B cell (primary cell): ENCODE data around the gene COQ5. TPM values are rescaled to one million over a fixed set of nuclear protein-coding genes. Genes with fewer than 3 reads are reported as not detected.
"Not testable (repeated sequence)": the region's sequence is repeated elsewhere in the genome, so short reads cannot be mapped to it uniquely, and the experiment has no call there.

Experiments
- ATAC-seq: fragments of 200-7000 bp; cut with Tn5 transposase; one replicate; pipeline ENCODE4 v1.10.0; 2021; ENCODE audit warnings: low read depth, mild to moderate bottlenecking, moderate number of reproducible peaks, moderate library complexity
- CTCF ChIA-PET: fragments of 350-600 bp; sonication (Branson Sonifier 250); formaldehyde crosslinking; loops from one replicate; lab custom pipeline; 2021; ENCODE audit warnings: antibody characterized with exemption, inconsistent platforms; lab: Charles Lee
- POLR2A ChIA-PET: fragments of 350-600 bp; sonication (Branson Sonifier 250); formaldehyde crosslinking; loops from one replicate; lab custom pipeline; 2021; ENCODE audit warnings: antibody characterized with exemption; lab: Charles Lee
- DNase-seq: peaks from one replicate; pipeline ENCODE4 v3.0.0; 2013
- H2AFZ ChIP-seq: 2 replicates; pipeline ENCODE4 v1.6.1; 2012; ENCODE audit warnings: mild to moderate bottlenecking, low read depth, low read length; ENCODE audit not compliant: insufficient read depth, poor library complexity, severe bottlenecking
- H3K27ac ChIP-seq, 2 donors: 1 replicate in 1 of 2; 2 replicates in 1 of 2; pipeline ENCODE4 v1.5.1; 2012 to 2013; ENCODE audit warnings: low read length in 2 of 2, mild to moderate bottlenecking in 2 of 2, moderate library complexity in 1 of 2
- H3K27me3 ChIP-seq, 4 experiments: fragments of 200-600 bp in 1 of 4; sonication (generic) in 1 of 4; replicated peaks in 1 of 4; 1 replicate in 2 of 4; 2 replicates in 2 of 4; pipeline versions ENCODE4 v1.6.1 to v1.7.0; 2013 to 2016; ENCODE audit warnings: low read length in 3 of 4, mild to moderate bottlenecking in 2 of 4, mixed read lengths in 1 of 4, moderate library complexity in 1 of 4; ENCODE audit not compliant: insufficient read depth in 4 of 4, control insufficient read depth in 3 of 4; ENCODE audit errors: control extremely low read depth in 1 of 4
- H3K36me3 ChIP-seq, 2 experiments: replicated peaks in 1 of 2; 1 replicate in 1 of 2; 2 replicates in 1 of 2; pipeline versions ENCODE4 v1.6.1 to v1.7.1; 2013; ENCODE audit warnings: low read length in 1 of 2; ENCODE audit not compliant: insufficient read depth in 2 of 2, control insufficient read depth in 1 of 2; ENCODE audit errors: control extremely low read depth in 1 of 2, extremely low read depth in 1 of 2
- H3K4me1 ChIP-seq, 2 donors: fragments of 200-600 bp in 1 of 2; sonication (generic) in 1 of 2; 1 replicate in 1 of 2; 2 replicates in 1 of 2; pipeline versions ENCODE4 v1.5.1 to v1.6.1; 2013 to 2017; ENCODE audit warnings: low read length in 2 of 2; ENCODE audit not compliant: control insufficient read depth in 2 of 2, insufficient read depth in 2 of 2
- H3K4me2 ChIP-seq: replicated peaks from 2 replicates; pipeline ENCODE3; 2012; ENCODE audit warnings: mild to moderate bottlenecking, low read depth, low read length; ENCODE audit not compliant: poor library complexity, severe bottlenecking
- H3K4me3 ChIP-seq, 5 experiments: fragments of 200-600 bp in 1 of 5; sonication (generic) in 1 of 5; 1 replicate in 3 of 5; 2 replicates in 2 of 5; pipeline versions ENCODE4 v1.5.1 to v1.7.0; 2011 to 2016; ENCODE audit warnings: low read length in 4 of 5, mild to moderate bottlenecking in 4 of 5, low read depth in 2 of 5, control low read depth in 1 of 5, moderate library complexity in 1 of 5; ENCODE audit not compliant: insufficient read depth in 1 of 5; ENCODE audit errors: control extremely low read depth in 1 of 5, extremely low read depth in 1 of 5
- H3K79me2 ChIP-seq: fragments of 200-600 bp; sonication (generic); one replicate; pipeline ENCODE4 v1.6.0; 2016; ENCODE audit warnings: low read length; ENCODE audit not compliant: control insufficient read depth, insufficient read depth
- H3K9ac ChIP-seq: fragments of 200-600 bp; sonication (generic); 2 replicates; pipeline ENCODE4 v1.6.1; 2017; ENCODE audit warnings: mild to moderate bottlenecking, low read length, moderate library complexity
- H3K9me3 ChIP-seq, 3 donors: one replicate each; pipeline versions ENCODE4 v1.6.1 to v1.7.1; 2013; ENCODE audit warnings: low read length in 2 of 3; ENCODE audit not compliant: control insufficient read depth in 2 of 3, insufficient read depth in 1 of 3; ENCODE audit errors: control extremely low read depth in 1 of 3
- H4K20me1 ChIP-seq: 2 replicates; pipeline ENCODE4 v1.6.0; 2012; ENCODE audit warnings: mild to moderate bottlenecking, low read length; ENCODE audit not compliant: insufficient read depth, control insufficient read depth, poor library complexity, severe bottlenecking
- H3K27ac Mint-ChIP-seq: one replicate; pipeline ENCODE4 v1.8.0; 2021; ENCODE audit warnings: mixed read lengths
- H3K27me3 Mint-ChIP-seq: one replicate; pipeline ENCODE4 v1.8.0; 2021; ENCODE audit warnings: mixed read lengths
- H3K4me1 Mint-ChIP-seq: one replicate; pipeline ENCODE4 v1.8.0; 2021; ENCODE audit warnings: mixed read lengths
- H3K4me3 Mint-ChIP-seq: one replicate; pipeline ENCODE4 v1.8.0; 2021; ENCODE audit warnings: mixed read lengths
- H3K9me3 Mint-ChIP-seq: one replicate; pipeline ENCODE4 v1.8.0; 2022; ENCODE audit warnings: mixed read lengths; ENCODE audit not compliant: insufficient read depth
- CTCF ChIP-seq: fragments of 200-600 bp; IDR thresholded peaks from one replicate; pipeline ENCODE4 v1.8.0; 2022; ENCODE audit warnings: antibody characterized with exemption, mild to moderate bottlenecking
- EZH2 ChIP-seq: IDR thresholded peaks from 2 replicates; pipeline ENCODE4 v1.6.1; 2012; ENCODE audit warnings: borderline replicate concordance, low read depth, mild to moderate bottlenecking, moderate library complexity, low read length; ENCODE audit not compliant: insufficient read depth, poor library complexity, severe bottlenecking
- WGBS: methylation state at CpG from one replicate; pipeline ENCODE4 v1.1.5; 2013; ENCODE audit warnings: missing lambda C conversion rate; ENCODE audit not compliant: insufficient coverage; 5-methylcytosine and 5-hydroxymethylcytosine counted together
- intact Hi-C: fragments of 100-400 bp; cut with micrococcal nuclease; formaldehyde crosslinking; loops from one replicate; pipeline ENCODE4 v1.10.0; 2022
- polyA plus RNA-seq: library from polyadenylated mRNA; depleted of rRNA; stranded (reverse); fragments of >200 nt; gene quantifications from 2 replicates; pipeline ENCODE4 v1.2.3, GENCODE V29; 2012
- total RNA-seq, 2 donors: library from RNA; stranded (reverse); fragments of 120-200 nt in 1 of 2; gene quantifications; 1 replicate in 1 of 2; 2 replicates in 1 of 2; pipeline versions ENCODE4 v1.2.3 to v1.2.4, GENCODE V29; 2013 to 2022

Gene COQ5
- total and polyA plus RNA-seq, 2 donors (not counting 1 experiment from before 2014, with no cell fraction given): 9.8 to 22.1 TPM

- intact Hi-C loops: loop anchor here (1.0 to 2.0 kb wide), 4 partner anchors 38 to 153 kb away; partner anchors contain the start of genes COX6A1, DYNLL1, MLEC and POP5
- no peak for TF ChIP-seq EZH2
- TF ChIP-seq CTCF: no peak
- Histone ChIP-seq H3K27ac (peak within 1 kb of the TSS; percentile 64 to 94), H4K20me1 (peaks cover 50% of the 10 kb centered on the region), H3K9me3 (no peaks in the 10 kb centered on the region), H3K4me2 (peak within 1 kb of the TSS; percentile 85), H3K36me3 (peaks cover 0 to 7% of the 10 kb centered on the region in 2 experiments), H2AFZ (peak within 1 kb of the TSS; percentile 77), H3K27me3 (no peaks in the 10 kb centered on the region), H3K4me1 (peaks cover 47 to 55% of the 10 kb centered on the region in 2 donors), H3K9ac (peak within 1 kb of the TSS; percentile 90), H3K4me3 (peak within 1 kb of the TSS; percentile 69 to 93 (median 80)), H3K79me2 (peaks cover 61% of the 10 kb centered on the region)
- ATAC-seq (peak; percentile 77), DNase-seq (peak; percentile 93)
- ChIA-PET POLR2A (interaction anchor here (0.7 kb wide), 1 partner anchor 77 kb away, joined by 3 read pairs; no protein-coding TSS in a partner anchor), CTCF (no interaction called here)
- H3K27me3 Mint-ChIP-seq: no peaks in the 10 kb centered on the region
- peak within 1 kb of the TSS; percentile 97 for H3K4me3 Mint-ChIP-seq
- H3K4me1 Mint-ChIP-seq: peaks cover 57% of the 10 kb centered on the region
- H3K27ac Mint-ChIP-seq: peak within 1 kb of the TSS; percentile 97
- WGBS: under 1% methylated on average over 43 of the region's 43 CpGs
- no peaks in the 10 kb centered on the region for H3K9me3 Mint-ChIP-seq
Measured at GRCh38 chr12:120534203-120534702, 5.3 kb upstream of the COQ5 start, which contains the start of gene RNF10. TSS of gene RNF10 (plus strand) at chr12:120534356. CDS start at chr12:120534812, 456 bp downstream.

GRCh38 chr12:120532701-120533238, 3.8 kb upstream of the COQ5 start:
- H3K36me3 ChIP-seq: peaks cover 0 to 3% of the 10 kb centered on the region in 2 experiments
- H3K27ac Mint-ChIP-seq: peak overlapping the region; percentile 59
- CTCF ChIA-PET: no interaction called here
- no peak overlapping the region for H2AFZ ChIP-seq
- DNase-seq (no peak), ATAC-seq (no peak)
- no peak overlapping the region for H3K4me2 ChIP-seq
- H3K27me3 ChIP-seq: no peaks in the 10 kb centered on the region
- H3K9me3 Mint-ChIP-seq: no peaks in the 10 kb centered on the region
- POLR2A ChIA-PET: no interaction called here
- WGBS: 59% methylated on average over 4 of the region's 4 CpGs
- peaks cover 36 to 48% of the 10 kb centered on the region in 2 donors for H3K4me1 ChIP-seq
- no peaks in the 10 kb centered on the region for H3K9me3 ChIP-seq
- H4K20me1 ChIP-seq: peaks cover 35% of the 10 kb centered on the region
- TF ChIP-seq EZH2 (no peak), CTCF (no peak)
- H3K27me3 Mint-ChIP-seq: no peaks in the 10 kb centered on the region
- no peak overlapping the region for H3K4me3 Mint-ChIP-seq
- H3K27ac ChIP-seq: no peak overlapping the region
- H3K79me2 ChIP-seq: peaks cover 58% of the 10 kb centered on the region
- H3K9ac ChIP-seq: no peak overlapping the region
- peaks cover 51% of the 10 kb centered on the region for H3K4me1 Mint-ChIP-seq
- intact Hi-C loops: no loop called here
- H3K4me3 ChIP-seq: no peak overlapping the region

GRCh38 chr12:120530418-120530761, 1.4 kb upstream of the COQ5 start:
- H3K4me3 Mint-ChIP-seq: peak overlapping the region; percentile 100
- H3K27me3 Mint-ChIP-seq: not testable (repeated sequence)

More at GRCh38 chr12:120530418-120530761, 1.4 kb upstream of the COQ5 start:
- H3K4me3 ChIP-seq, POLR2A ChIA-PET, H3K9me3 Mint-ChIP-seq, H3K27ac Mint-ChIP-seq, DNase-seq, H3K9me3 ChIP-seq, H3K27me3 ChIP-seq, H3K36me3 ChIP-seq, CTCF ChIA-PET, ATAC-seq, intact Hi-C loops, H3K27ac ChIP-seq: not testable (repeated sequence)
- H4K20me1 ChIP-seq: peaks cover 11% of the 10 kb centered on the region
- H3K9ac ChIP-seq: peak overlapping the region; percentile 75
- peaks cover 12 to 24% of the 10 kb centered on the region in 2 donors for H3K4me1 ChIP-seq
- peaks cover 34% of the 10 kb centered on the region for H3K79me2 ChIP-seq
- peak overlapping the region; percentile 98 for H2AFZ ChIP-seq
- H3K4me1 Mint-ChIP-seq: peaks cover 31% of the 10 kb centered on the region
- H3K4me2 ChIP-seq: peak overlapping the region; percentile 82
